Psoas muscle (tissue), 8 donors: ENCODE data around the gene ADAMTSL1. TPM values are rescaled to one million over a fixed set of nuclear protein-coding genes. Genes with fewer than 3 reads are reported as not detected.

Source experiments
- ATAC-seq, 4 donors: fragments of 200-7000 bp; cut with Tn5 transposase; one replicate each; pipeline ENCODE4 v1.9.1; 2020; ENCODE audit warnings: moderate library complexity in 3 of 4, mild to moderate bottlenecking in 2 of 4
- DNase-seq, 2 donors: peaks; one replicate each; pipeline ENCODE4 v3.0.0-alpha.2; 2020
- H3K27ac ChIP-seq: fragments of 200-600 bp; one replicate; pipeline ENCODE4 v1.8.0; 2022
- H3K27me3 ChIP-seq, 3 donors: fragments of 200-600 bp in 1 of 3; one replicate each; pipeline versions ENCODE4 v1.6.1 to v1.8.0; 2013 to 2022; ENCODE audit warnings: low read length in 2 of 3, mild to moderate bottlenecking in 2 of 3, moderate library complexity in 1 of 3; ENCODE audit not compliant: insufficient read depth in 3 of 3
- H3K36me3 ChIP-seq, 2 donors: fragments of 200-600 bp in 1 of 2; one replicate each; pipeline versions ENCODE4 v1.6.1 to v1.8.0; 2013 to 2022; ENCODE audit warnings: low read depth in 1 of 2, mild to moderate bottlenecking in 1 of 2, moderate library complexity in 1 of 2; ENCODE audit not compliant: insufficient read depth in 1 of 2
- H3K4me1 ChIP-seq: fragments of 200-600 bp; one replicate; pipeline ENCODE4 v1.8.0; 2022
- H3K4me3 ChIP-seq: fragments of 200-600 bp; one replicate; pipeline ENCODE4 v1.8.0; 2022; ENCODE audit warnings: mild to moderate bottlenecking
- H3K9me3 ChIP-seq: fragments of 200-600 bp; one replicate; pipeline ENCODE4 v1.8.0; 2022
- WGBS, 3 donors: extraction: QIAGEN DNeasy Blood & Tissue Kit; methylation state at CpG; one replicate each; pipeline versions ENCODE4 v1.1.6 to v1.1.7; 2013; 5-methylcytosine and 5-hydroxymethylcytosine counted together
- intact Hi-C, 2 donors: fragments of 100-400 bp; cut with DNase I; formaldehyde crosslinking; loops; one replicate each; pipeline versions ENCODE4 v1.11.0 to v1.14.2; 2022
- polyA plus RNA-seq, 3 donors: library from polyadenylated mRNA; stranded (reverse); fragments of 200-250 nt; gene quantifications; one replicate each; pipeline ENCODE4 v1.2.3, GENCODE V29; 2013
- total RNA-seq, 4 donors: library from RNA; stranded (reverse); fragmentation: NEBNext Ultra II Directional in 2 of 4; extraction: Animal tissue kit (Norgen Biotek cat#: 25700) in 2 of 4; gene quantifications; one replicate each; pipeline versions ENCODE4 v1.2.1 to v1.2.4, GENCODE V29; 2021 to 2023
- TF ChIP-seq, protein P1 (sequence below): fragments of 200-600 bp; IDR thresholded peaks from one replicate; pipeline ENCODE4 v1.8.0; 2022; ENCODE audit warnings: antibody characterized with exemption
- donor health status: healthy with polysubstance abuse.
- donor health status: DM: no; HTN: no; CAD: no; lungs with moderate emphysema.
- donor health status: Bipolar disorder and iron deficiency.
- donor health status: healthy.
- donor health status: DM: yes; HTN: yes; CAD: no.
- donor health status: DM: no; HTN: no; CAD: no.
- donor health status: DM: no; HTN: no; CAD: no.
- donor health status: DM: yes; HTN: yes; CAD: no.

The ADAMTSL1 gene
- total and polyA plus RNA-seq, 7 donors, result 0.08 to 0.57 (median 0.28) TPM

DNA sequence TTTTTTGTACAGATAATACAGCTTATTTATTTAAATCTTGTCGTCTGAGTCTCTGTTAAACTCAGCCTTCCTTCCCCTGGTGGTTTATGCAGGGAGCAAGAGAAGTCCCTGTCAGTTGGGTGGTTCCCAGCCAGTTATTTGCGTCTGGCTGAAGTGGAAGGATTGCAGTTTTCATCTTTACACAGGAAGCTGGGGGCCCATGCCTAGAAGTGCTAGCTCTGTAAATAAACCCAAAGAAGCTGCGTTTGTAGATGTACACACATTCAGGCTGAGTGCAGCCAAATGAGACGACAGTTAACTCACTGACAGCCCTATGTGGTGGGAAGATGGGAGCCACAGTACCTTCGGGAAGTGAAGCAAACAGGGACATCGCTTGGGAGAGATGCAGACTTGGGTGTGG is 437.0 kb downstream of the ADAMTSL1 start:
- Histone ChIP-seq H3K27ac (no peak overlapping the region), H3K9me3 (no peaks in the 10 kb centered on the region), H3K4me3 (no peak overlapping the region), H3K27me3 (peaks cover 0 to 2% (median 0%) of the 10 kb centered on the region in 3 donors), H3K4me1 (no peaks in the 10 kb centered on the region), H3K36me3 (no peaks in the 10 kb centered on the region)
- intact Hi-C loops, result no loop called here
- DNase-seq (no peak), ATAC-seq (no peak)
- WGBS, 3 donors, result 55 to 66% (median 59%) methylated on average over 6 of the region's 6 CpGs
- TF ChIP-seq, protein P1, sequence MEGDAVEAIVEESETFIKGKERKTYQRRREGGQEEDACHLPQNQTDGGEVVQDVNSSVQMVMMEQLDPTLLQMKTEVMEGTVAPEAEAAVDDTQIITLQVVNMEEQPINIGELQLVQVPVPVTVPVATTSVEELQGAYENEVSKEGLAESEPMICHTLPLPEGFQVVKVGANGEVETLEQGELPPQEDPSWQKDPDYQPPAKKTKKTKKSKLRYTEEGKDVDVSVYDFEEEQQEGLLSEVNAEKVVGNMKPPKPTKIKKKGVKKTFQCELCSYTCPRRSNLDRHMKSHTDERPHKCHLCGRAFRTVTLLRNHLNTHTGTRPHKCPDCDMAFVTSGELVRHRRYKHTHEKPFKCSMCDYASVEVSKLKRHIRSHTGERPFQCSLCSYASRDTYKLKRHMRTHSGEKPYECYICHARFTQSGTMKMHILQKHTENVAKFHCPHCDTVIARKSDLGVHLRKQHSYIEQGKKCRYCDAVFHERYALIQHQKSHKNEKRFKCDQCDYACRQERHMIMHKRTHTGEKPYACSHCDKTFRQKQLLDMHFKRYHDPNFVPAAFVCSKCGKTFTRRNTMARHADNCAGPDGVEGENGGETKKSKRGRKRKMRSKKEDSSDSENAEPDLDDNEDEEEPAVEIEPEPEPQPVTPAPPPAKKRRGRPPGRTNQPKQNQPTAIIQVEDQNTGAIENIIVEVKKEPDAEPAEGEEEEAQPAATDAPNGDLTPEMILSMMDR, result no peak

DNA sequence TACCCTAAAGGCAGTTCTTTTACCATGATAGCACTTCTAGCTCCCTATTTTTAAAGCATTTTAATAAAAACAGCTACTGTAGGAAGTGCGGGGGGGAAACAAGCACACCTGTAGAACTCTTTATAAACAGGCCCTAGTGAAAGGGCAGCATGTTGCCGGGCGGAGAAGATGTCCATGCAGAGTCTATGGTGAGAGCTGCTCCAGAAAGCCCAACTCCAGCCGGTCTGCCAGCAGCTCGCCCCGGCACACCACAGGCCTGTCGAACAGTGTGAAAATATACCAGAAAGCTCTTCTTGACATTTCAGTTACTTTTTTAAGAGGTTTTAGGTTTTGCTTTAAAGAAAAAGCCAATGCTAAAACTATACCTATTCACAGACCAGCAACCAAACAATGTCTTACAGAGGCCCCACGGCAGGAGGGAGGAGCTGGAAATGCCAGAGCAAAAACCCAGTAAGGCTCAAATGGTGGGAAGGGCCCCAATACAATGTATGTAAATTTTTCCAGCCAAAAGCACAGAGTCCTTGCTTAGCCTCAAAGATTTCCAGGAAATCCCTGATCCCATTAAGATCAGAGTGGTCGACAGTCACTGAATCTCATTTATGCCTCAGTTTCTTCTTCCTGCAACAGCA is 437.9 kb downstream of the ADAMTSL1 start:
- Histone ChIP-seq H3K9me3 (no peaks in the 10 kb centered on the region), H3K27ac (no peak overlapping the region), H3K4me3 (no peak overlapping the region), H3K27me3 (peaks cover 0 to 2% (median 0%) of the 10 kb centered on the region in 3 donors), H3K4me1 (no peaks in the 10 kb centered on the region), H3K36me3 (no peaks in the 10 kb centered on the region)
- ATAC-seq (no peak), DNase-seq (no peak)
- 92 to 95% (median 93%) methylated on average over 9 of the region's 9 CpGs for WGBS, 3 donors
- intact Hi-C loops, result no loop called here
- TF ChIP-seq, protein P1, result no peak

DNA sequence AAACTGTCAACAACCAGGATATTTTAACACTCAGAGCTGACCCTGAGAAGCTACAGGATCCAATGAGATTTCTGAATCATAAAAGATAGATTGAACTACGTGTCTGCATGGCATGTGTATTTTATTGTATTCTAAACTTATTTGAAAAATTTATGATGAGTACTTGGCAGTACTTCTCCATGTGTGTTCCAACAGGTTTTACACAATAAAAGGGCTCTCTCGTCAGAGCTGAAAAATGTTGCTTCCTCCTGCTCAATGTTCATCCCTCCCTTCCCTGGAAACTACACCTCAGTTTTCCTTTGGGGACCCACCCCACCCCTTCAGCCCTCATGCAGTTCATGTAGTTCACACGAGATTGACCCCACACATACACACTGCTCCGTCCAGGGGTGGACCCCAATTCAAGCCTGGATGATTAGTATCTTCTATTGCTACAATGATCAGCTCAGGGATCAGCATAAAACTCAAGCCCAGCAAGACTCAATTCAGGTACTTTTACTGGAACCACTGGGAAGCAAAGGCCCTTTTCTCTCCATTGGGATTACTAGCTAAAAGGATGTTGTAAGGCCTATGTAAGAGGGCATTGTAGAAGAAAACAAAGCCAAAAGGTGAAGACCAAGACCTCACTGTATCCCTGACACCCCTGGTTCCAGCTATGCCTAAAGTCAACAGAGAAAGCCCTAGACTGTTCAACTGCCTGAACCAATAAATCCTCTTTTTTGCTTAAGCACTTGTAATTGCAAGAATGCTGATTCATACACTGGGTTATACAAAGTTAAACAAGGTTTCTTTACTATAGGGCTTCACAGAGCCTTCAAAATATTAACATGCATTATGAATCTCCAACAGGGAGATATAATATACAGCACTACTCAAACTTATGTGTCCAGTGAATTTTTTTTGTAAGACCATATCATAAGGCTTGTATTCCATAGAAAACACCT is 446.5 kb downstream of the ADAMTSL1 start:
- Histone ChIP-seq H3K27ac (no peak overlapping the region), H3K4me3 (no peak overlapping the region), H3K4me1 (no peaks in the 10 kb centered on the region), H3K27me3 (peaks cover 0 to 2% (median 0%) of the 10 kb centered on the region in 3 donors), H3K36me3 (no peaks in the 10 kb centered on the region), H3K9me3 (no peaks in the 10 kb centered on the region)
- TF ChIP-seq, protein P1, result no peak
- intact Hi-C loops, result no loop called here
- DNase-seq, result no peak
- no peak for ATAC-seq
- WGBS, 3 donors, result 64 to 74% (median 68%) methylated on average over 4 of the region's 4 CpGs

DNA sequence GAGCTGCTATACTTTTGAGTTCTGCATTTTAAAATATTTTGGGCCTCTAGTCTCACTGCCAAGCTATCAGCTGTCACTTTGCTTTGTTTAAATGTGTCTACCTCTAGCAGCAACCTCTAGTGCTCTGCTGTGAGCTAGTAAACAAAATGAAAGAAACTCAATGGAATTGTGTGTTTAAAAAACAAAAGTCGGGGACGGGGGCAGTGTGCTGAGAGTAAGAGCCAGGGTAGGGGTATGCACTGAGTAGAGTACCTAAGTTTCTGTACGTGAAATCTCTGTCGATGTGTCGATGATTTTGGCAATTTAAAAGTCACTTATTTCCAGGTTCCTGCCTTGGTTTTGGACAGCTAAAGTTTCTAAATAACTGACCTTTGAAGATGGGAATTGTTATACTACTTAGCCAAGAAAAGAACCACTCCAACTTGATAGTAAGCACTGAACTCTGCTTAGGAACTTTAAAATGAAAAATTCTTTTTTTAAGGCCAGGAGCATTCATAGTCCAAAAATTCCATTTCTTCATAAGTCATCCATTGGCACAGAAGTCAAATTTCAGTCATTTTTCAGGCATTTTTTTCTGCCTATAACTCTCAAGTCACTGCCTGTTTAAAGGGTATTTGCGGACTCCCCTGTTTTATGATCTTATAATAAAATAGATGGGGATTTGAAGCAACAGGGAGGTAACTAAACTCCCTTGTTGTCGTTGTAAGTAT is 447.6 kb downstream of the ADAMTSL1 start:
- DNase-seq (no peak), ATAC-seq (no peak)
- no peaks in the 10 kb centered on the region for H3K27me3 ChIP-seq
- no peak overlapping the region for H3K4me3 ChIP-seq
- H3K36me3 ChIP-seq, result no peaks in the 10 kb centered on the region
- no peak overlapping the region for H3K27ac ChIP-seq
- TF ChIP-seq, protein P1, result no peak
- H3K9me3 ChIP-seq, result no peaks in the 10 kb centered on the region
- intact Hi-C loops, result no loop called here
- 38 to 55% (median 39%) methylated on average over 7 of the region's 7 CpGs for WGBS, 3 donors
- H3K4me1 ChIP-seq, result no peaks in the 10 kb centered on the region
